PFSK-1 (cell line): ENCODE measurements around the gene GRID2IP.

Experiments used
- REST ChIP-seq, 2 experiments: IDR thresholded peaks; 2 replicates each; pipeline versions ENCODE4 v1.6.1 to v1.8.0; 2011 to 2012; ENCODE audit warnings: low read depth in 2 of 2, low read length in 2 of 2, control low read depth in 1 of 2, inconsistent platforms in 1 of 2, mild to moderate bottlenecking in 1 of 2, moderate library complexity in 1 of 2; ENCODE audit not compliant: insufficient read depth in 1 of 2
- SIN3A ChIP-seq: IDR thresholded peaks from 2 replicates; pipeline ENCODE4 v1.6.1; 2012; ENCODE audit warnings: mild to moderate bottlenecking, low read length, moderate library complexity, borderline replicate concordance; ENCODE audit not compliant: insufficient read depth

DNA sequence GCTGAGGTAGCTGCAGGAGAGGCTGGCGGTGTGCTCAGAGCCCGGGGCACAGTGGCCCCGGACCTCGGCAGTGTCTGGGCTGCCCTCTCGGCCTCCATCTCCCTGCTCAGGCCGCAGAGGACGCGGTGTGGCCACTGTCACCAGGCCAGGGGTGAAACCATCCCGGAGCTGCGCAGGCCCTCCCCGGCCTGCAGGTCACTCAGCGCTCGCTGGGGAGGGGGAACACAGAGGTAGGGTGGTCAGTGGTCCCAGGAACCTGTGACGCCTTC lies 53.7 kb downstream of the GRID2IP start:
- TF ChIP-seq SIN3A (no peak), REST (IDR thresholded peaks at IDR 0.05; ENCODE audit: insufficient read depth in 1 of 2, low read depth in 2 of 2, low read length in 2 of 2) (no peak)
